ENCODE results near the gene CHRD.
A peak's percentile ranks its signal among the peaks of the same experiment; 100 is the strongest.

Gene CHRD

DNA sequence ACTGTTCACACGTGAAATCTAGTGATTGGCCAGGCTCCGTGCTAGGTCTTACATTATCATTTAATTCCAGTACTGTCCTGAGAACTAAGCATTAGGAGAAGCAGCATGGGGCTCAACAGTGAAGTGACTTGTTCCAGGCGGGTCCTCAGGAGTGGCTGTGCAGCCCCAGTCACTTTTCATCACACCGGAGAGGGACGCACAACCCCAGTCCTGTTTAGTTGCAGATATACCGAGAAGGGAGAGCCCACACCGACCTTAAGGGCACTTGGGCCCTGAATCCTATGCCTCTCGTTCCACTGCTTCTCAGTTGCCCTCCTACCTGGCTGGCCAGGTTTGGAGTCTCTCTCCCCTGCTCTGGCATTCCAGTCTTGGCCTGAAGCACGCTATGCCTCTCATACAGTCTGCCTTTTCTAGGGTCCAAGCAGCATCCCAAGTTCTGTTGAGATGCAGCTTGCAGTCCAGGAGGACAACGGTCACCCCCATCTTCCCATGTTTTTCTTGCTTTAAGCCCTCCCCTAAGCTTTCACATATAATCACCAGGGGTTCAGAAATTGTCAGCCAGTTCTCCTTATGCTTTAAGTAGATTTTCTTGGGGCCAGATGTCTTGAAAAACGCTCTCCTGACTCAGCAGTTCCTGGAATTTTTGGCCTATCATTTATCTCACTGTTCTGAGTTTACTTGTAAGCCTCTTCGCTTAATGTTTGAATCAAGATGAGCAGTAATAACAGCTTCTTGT lies 32.4 kb upstream of the CHRD start:
- DNase-seq: no peak

DNA sequence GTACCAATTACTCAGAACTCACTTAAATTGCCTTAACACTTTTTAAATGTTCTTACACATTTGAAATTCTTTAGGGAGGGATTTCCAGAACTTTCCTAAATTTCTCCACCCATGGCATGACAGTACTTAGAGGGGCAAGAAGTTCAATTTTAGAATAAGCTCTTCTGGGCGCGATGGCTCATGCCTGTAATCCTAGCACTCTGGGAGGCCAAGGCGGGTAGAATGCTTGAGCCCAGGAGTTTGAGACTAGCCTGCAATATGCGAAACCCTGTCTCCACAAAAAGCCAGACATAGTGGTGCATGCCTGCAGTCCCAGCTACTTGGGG lies 31.8 kb upstream of the CHRD start:
- DNase-seq: no peak

DNA sequence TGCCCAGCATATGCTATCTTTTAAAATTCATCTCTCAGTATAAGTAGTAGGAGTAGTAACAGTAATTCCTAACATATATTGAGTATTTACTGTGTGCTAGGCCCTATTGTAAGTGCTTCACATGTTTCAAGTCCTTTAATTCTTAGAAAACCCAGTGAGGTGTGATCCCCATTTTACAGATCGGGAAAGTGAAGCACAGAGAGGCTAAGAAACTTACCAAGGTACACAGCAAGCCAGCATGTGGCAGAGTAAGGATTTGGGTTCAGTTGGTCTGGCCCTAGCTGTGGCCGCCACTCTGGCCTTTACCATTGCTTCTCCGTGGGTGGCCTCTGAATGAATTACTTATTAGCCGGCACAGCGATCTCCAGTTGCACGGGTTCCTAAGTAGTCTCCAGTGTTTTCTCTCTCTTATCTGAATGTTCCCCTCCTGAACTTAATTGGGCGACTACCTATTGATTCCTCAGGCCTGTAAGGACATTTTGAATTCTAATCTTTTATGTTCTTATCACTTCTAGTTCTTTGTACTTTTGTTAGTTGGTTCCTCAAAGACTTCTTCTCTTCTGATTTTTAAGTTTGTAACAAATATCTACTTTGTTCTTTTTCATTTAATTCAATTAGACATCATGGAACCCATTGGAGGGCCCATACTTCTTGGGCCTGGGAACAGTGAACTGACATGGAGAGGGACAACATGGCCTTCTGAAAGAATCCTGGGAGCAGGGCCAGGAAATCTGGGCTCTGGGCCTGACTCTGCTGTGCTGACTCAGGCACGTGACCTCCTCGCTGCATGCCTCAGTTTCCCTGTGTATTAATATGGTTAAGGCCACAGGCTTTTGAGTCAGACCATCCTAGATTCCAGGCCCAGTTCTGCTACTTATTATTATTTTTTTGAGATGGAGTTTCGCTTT lies 30.0 kb upstream of the CHRD start:
- DNase-seq: no peak

DNA sequence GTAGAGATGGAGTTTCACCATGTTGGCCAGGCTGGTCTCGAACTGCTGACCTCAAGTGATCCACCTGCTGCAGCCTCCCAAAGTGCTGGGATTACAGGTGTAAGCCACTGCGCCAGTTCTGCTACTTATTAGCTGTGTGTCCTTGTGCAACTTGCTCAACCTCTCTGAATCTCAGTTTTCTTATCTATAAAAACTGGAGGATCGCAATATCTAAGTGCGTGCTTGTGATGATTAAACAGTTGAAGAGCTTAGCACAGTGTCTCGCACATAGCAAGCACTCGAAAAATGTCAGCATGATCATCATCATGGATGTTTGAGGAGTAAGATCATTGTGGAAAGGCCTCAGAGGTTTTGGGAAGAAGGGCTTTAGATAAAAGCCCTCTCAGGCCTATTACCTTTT lies 29.2 kb upstream of the CHRD start:
- DNase-seq: no peak

DNA sequence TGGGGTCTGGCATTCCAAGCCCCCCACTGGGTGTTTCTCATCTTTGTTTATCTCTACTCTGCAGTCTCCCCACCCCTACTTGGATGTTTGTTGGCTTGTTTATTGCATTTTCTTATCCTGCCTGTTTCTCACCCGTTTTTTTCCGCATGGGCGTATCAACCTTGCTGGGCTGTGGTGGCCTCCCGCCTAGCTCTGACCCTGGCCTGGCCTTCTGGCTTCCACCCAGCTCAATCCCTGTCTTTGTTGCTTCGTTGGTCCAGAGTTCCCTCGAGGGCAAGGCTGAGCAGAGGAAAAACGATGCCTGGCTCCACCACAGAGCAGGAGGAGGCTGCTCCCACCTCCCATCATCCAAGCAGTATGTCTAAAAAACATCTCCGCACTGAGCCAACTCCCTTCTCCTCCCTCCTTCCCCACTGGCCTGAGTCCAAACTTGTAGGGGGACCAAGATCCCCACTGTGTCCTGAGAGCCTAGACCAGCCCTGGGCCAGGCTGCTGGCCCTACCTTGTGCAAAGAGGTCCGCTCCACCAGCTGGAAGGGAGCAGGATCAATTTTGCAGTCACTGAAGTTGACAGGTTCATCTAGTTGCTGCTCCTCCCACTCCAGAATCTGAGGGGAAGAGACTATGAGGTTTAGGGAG lies 28.2 kb upstream of the CHRD start:
- DNase-seq: no peak

DNA sequence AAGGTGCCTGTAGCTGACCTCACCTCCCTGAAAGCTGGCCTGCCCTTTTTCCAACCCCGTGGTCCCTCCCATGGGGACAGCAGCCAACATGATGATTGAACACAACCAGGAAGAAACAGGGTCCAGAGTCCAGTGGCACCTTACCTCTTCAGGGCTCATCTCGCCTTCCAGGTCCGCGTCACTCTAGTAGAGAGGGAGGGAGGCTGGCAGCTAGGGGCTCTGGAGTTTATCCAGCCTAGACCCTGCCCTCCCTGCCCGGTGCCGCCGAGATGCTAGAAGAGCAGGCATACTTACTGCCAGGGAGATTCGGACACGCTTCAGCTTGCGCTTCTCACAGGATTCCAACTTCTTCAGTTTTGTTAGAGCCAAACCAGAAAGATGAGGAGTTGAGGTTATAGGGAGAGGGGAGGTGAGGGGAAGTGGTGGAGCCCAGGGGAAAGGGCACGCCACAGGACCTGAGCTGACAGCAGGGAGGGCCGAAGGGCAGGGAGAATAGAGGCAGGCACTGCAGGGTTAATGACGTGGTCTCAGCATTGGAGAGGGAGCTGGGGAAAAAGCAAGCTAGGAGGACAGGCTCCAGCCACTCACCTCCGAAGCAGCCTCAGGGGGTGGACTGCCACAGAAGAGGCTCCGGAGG lies 27.6 kb upstream of the CHRD start:
- no peak for DNase-seq

DNA sequence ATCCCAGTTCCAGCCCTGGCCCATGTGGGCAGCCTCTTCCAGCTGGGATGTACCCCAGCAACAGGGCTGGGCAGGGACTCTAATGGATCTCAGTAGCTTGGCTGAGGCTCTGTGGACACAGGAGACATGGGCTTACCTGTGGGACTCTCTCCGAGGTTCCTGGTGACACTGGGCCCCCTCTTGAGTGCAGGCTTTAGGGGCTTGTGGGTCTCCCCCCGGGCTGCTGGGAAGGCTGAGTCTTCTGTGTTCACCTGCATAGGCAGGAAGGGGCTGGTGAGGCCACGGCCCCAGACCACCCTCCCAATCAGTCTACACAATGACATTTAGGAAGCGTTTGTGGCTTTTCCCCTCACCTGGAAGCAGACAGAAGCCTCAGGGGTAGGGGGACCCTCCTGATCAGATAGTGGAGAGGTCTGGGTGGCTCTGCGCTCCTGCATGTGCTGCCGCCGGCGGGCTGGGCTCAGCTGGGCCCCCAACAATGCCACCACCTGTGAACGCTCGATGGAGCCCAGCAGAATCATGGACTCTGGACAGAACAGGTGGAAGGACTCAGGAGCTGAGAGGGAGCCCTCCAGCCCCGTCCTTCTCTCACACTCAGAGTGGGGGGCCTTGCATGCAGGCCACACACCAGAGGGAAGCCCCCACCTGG lies 26.8 kb upstream of the CHRD start:
- DNase-seq: no peak

DNA sequence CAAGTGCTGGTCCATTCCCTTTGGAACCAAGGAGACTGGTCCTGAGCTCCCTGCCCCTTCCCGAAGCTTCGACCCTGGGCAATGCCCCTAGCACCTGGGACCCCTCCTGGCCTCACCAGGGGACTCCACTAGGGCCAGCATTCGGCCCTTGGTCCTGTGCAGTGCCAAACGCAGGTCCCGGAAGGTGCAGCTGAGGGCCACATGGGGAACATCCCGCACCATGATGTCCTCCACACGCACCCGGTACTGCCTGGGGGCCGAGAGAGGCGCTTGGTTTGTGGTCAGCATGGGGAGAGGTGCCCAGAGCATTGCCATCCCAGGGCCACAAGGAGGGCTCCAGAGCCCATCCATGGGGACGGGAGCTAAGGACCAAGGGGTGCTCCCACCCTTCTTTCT lies 26.3 kb upstream of the CHRD start:
- DNase-seq: no peak

DNA sequence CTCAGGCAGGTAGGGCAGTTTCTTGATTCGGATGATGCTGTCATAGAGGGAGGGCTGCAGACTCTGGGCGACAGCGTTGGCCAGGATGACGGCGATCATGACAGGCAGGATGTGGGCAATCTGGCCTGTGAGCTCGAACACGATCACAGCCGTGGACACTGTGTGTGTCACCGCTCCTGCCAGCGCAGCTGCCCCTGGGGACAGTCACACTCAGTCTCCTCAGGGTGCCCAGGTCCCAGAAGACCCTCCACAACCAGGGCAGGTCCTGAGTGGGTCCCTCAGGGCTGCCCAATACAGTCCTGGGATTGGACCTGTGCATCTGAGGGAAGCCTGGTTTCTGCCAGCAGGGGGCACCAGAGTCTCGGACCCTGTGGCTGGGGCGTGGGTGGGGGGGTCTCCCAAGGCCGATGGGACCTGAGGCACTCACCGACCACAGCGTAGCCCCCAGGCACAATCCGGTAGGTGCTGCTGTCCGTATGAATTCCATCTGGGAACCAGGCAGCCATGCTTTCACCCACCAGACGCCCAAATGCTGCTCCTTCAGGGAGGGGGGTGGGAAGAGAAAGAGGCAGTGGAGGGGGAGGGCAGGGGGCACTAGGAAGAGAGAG lies 25.6 kb upstream of the CHRD start:
- peak; percentile 71 for DNase-seq

DNA sequence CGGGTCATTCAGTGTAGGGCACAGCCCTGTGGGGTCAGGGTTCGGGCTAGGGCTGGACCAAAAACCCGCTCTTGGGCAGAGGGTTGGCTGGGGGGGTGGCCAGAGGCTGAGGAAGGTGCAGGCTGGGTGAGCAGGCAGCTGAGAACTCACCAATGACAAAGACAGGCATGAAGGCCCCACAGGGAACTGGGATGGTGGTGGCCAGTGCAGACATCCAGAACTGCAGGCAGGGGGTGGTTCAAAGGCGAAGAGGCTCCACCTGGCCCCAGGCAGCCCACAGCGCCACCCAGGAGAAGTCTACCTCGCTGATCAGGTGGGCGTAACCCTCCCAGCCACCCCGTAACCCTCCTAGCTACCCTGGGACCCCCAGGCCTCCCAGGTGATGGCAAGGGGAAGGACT lies 25.1 kb upstream of the CHRD start:
- DNase-seq: no peak

DNA sequence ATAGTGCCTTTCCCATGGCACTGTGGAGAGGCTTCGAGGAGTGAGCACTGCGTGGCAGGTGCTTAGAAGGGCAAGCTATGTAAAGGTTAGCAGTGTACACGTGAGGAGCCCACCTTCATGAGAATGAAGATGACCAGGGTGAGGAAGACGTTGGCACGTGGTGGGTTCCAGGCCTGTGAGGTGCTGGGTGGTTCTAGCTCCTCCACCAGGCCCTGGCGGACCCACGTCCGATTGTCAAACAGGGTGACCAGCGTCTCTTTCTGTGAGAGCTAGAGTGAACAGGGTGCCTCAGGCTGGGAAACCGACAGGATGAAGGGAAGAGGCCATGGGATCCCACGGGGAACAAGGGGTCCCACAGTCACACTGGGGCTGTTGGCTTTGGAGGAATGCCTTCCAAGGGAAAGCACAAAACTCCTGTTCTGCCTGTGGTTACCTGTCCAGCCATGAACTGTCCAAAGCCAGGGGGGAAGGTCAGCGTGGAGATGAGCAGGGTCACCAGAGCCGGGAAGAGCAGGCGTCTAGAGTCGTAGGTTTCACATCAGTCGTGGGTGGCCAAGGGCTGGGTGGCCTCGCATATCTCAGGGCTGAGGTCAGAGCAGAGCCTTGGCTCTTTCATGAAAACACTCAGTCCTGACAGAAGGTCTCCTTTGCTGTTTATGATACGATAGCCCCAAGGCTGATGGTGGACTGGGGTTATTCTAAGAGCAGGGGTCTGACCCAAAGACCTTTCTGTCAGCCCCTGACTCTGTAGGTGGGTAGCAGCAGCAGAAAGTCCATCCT lies 24.4 kb upstream of the CHRD start:
- no peak for DNase-seq

DNA sequence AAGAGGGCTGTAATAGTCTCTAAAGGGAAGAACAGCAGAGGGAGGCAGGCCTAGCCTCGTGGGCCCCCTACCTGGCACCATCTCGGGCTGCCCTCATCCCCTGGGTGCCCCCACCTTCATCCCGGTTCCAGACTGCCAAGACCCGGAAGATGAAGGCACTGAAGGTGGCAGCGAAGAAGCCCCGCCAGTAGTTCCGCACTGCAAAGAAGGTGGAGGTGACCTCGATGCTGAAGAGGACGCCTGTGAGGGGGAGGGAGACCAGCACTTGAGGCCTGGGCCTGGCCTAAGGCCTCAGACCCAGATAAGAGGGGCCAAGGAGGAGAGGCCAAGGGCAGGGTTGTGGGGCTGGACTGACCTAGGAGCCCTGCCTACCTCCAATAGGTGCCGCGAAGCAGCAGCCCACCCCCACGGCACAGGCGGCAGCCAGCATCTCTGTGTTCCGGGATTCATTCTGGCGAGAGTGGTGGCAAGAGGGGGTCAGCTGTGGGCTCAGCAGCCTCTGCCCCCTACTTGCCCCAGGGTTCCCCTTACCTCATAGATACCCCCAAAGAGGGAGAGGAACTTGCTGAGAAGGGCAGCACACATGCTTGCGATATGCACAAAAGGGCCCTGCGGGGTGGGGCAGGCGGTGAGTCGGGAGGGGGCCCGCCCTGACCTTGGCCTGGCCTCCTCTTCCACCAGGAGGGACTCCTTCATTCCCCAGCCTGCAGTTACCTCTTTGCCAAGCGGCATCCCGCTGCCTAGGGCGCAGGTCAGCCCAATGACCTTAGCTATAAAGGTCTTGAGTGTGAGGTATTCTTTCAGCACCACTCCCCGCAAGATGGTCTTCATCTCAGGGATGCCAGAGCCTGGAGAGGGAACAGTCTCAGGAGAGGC lies 22.4 kb upstream of the CHRD start:
- DNase-seq: no peak

DNA sequence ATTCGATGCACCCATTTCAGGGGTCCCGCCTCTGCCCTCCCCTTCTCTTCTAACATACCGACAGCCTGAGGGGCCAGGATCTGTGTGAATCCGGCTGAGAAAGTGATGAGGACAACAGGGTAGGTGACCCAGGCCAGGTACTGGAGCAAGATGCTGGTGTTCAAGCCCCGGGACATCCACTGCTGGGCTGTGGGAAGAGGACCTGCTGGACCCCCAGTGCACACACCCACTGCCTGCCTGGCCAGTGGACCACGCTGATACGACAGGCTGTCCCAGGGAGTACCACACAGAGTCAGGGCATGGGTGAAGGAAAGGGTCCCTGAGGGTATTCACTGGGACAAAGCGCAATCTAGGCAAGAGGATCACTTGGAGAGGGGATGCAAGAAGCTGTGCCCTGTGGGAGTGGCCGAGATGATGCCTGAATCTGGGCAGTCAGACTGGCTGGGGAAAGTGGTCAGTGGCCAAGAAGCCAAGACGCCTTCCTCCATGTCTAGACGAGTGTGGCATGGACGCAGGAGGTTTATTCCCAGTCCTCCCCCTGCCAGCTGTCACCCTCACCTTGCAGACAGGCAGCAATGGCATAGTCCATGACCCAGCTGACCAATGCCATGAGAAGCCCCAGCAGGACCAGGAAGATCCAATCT lies 21.6 kb upstream of the CHRD start:
- no peak for DNase-seq

DNA sequence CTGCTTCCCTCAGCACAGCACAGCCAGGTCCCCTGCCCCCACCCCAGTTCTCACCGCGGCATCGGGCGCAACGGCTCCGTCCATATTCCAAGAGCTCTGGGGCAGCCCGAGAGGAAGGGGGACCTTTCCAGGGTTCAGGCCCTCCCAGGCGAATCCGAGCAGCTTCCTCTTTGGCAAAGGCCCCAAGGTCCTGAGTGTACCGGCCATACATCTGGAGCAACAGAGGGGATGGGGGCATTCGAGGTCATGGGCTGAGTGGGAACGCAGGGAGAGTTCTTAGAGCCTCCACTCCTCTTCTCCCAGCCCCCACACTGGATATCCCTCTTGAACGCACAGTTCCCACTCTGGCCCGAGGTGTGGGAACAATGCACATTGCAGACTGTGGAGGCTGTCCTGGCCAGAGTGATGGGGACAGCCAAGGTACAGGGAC lies 20.9 kb upstream of the CHRD start:
- DNase-seq: no peak

DNA sequence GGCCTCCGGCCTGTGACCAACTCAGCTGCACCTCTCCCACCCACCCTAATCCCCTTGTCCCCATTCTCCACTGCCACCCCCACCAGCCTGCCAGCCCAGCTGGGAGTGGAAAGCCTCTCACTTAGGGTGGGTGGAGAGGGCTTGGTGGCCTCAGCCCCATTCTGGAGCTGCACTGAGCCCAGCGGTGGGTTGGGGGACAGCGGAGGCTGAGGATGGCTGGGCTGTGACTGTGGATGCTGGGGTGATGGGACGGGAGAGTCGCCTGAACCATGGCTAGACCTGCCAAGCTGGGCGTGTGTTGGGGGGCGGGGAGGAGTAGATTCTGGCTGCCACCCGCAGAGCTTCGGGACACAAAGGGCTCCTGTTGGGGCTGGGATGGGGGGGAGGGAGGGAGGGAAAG lies 20.2 kb upstream of the CHRD start:
- no peak for DNase-seq

DNA sequence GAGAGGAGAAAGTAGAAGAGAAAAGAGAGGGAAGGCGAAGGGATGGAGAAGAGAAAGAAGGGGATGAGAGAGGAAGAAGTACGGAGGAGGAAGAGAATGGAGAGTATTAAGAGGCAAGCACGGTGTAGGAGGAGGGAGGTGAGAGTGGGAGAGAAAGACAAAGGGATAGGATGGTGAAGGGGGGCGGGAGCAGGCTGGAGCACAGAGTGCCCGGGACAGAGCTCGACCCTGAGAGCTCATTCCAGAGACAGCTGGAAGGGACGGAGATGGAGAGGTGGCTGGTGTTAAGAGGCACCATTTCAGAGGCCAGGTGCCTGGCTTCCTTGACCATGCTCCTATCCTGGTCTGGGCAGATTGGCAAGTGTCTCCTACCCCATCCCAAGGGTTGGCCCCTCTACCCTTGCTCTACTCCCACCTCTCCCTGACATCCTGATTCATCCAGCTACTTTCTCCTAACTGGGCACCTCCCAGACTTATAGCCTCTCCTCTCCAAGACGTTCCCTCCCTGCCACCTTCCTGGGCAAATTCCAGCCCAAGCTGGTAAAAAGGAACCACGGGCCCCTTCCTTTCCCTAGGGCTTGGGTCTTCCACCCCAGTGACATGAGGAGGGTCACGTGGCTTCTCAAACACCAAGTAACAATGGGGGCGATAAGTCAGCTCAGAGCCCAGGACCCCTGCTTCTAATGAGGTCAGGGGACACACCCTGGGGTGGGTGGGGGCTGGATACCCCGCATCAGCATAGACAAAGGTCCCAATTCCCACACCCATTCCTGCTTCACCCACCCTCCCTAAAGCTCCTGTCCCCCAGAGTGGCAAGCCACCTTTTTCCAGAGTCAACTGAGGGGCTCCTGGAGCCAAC lies 19.6 kb upstream of the CHRD start:
- DNase-seq: no peak

DNA sequence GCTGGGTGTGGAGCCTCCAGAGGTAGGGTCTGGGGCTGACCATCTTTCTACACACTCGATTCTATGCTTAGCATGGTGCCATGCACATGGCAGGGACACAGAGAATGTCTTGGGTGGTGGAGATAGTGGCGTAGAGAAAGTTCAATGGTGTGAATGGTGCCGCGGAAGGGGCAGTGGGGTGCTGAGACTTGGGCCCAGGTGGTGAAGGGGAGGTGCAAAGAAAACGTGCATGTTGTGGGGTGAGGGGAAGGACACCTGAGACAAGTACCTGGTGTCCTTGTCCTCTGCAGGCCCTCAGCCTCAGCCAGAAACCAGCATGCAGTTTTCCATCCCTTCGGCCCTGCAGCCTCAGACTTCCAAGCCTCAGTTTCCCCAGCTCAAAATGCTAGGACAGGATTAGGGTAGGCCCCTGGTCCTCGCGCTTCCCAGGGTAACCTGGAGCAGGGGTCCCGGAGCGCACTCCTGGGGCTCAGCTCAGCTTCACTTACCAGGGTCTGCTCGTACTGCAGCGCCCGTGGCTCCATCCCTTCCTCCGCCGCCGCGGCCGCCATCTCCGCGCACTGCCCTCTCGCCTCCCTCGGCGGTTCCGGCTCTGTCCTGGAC lies 18.8 kb upstream of the CHRD start:
- no peak for DNase-seq

DNA sequence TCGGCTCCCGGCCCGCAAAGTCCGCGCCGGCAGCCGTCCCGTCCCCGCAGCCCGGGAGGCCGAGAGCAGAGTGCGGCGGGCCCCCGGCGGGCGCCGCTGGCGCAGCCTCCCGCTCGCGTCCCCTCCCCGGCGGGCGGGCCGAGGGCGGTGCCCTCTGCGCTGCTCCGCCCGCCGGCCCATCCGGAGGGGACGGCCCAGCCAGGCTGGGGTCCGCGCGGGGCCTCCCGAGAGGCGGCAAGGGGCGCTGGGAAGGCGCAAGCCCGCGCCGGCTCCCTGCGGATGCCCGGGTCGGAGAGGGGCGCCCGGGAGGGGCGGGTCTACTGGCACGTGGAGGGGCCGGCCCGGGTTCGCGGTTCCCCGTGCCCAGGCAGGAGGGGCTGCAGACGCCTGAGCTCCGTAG lies 18.3 kb upstream of the CHRD start, which contains the start of the genes CLCN2 and POLR2H:
CLCN2 (minus strand) TSS at position 74 of the 400 bp plus-strand sequence. CDS start 126 bp downstream, outside the sequence.
POLR2H (plus strand) TSS at position 179 of the 400 bp plus-strand sequence. CDS start 1,783 bp downstream, outside the sequence.
- peak; percentile 58 for DNase-seq
